OCI-LY7 (cell line): ENCODE measurements around the gene CHAC2.

ENCODE experiments used
- CTCF ChIP-seq: fragments of 200-600 bp; sonication (generic); conservative IDR thresholded peaks from 2 replicates; pipeline ENCODE4 v1.5.1; 2014; ENCODE audit warnings: mild to moderate bottlenecking, antibody characterized with exemption, low read length, moderate library complexity, mixed read lengths
- EZH2phosphoT487 ChIP-seq: fragments of 200-600 bp; sonication (generic); IDR thresholded peaks from 2 replicates; pipeline ENCODE4 v1.6.1; 2018; ENCODE audit warnings: low read depth, borderline replicate concordance, mild to moderate bottlenecking, mixed run types, antibody characterized with exemption, low read length, moderate library complexity, mixed read lengths

- TF ChIP-seq EZH2phosphoT487 (no peak), CTCF (no peak)
Observed at GRCh38 chr2:53802617-53803151, 35.1 kb downstream of the CHAC2 start.
